Type B pancreatic cell (in vitro differentiated cells): ENCODE measurements around the gene CNTN4. TPM values are rescaled to one million over a fixed set of nuclear protein-coding genes. Genes with fewer than 3 reads are reported as not detected.

Experiments
- DNase-seq: peaks from one replicate; pipeline ENCODE4 v3.0.0; 2021; ENCODE audit warnings: mixed read lengths; ENCODE audit not compliant: unreplicated experiment; ENCODE audit errors: extremely low spot score
- H3K27ac Mint-ChIP-seq: 2 replicates; pipeline ENCODE4 v1.8.0; 2021; ENCODE audit warnings: mild to moderate bottlenecking, mixed read lengths
- H3K27me3 Mint-ChIP-seq: 2 replicates; pipeline ENCODE4 v1.8.0; 2021; ENCODE audit warnings: mixed read lengths
- H3K36me3 Mint-ChIP-seq: 2 replicates; pipeline ENCODE4 v1.8.0; 2021; ENCODE audit warnings: mixed read lengths
- H3K4me1 Mint-ChIP-seq: one replicate; pipeline ENCODE4 v1.8.0; 2021; ENCODE audit warnings: mixed read lengths; ENCODE audit not compliant: unreplicated experiment
- H3K4me3 Mint-ChIP-seq: 2 replicates; pipeline ENCODE4 v1.8.0; 2021; ENCODE audit warnings: mild to moderate bottlenecking, mixed read lengths
- H3K9me3 Mint-ChIP-seq: 2 replicates; pipeline ENCODE4 v1.8.0; 2021; ENCODE audit warnings: mixed read lengths
- CTCF ChIP-seq: fragments of 200-600 bp; sonication (generic); conservative IDR thresholded peaks from 2 replicates; pipeline ENCODE4 v1.5.0; 2021; ENCODE audit warnings: antibody characterized with exemption, mild to moderate bottlenecking
- total RNA-seq: library from RNA; stranded (reverse); gene quantifications from 2 replicates; pipeline ENCODE4 v1.2.1, GENCODE V29; 2021; ENCODE audit warnings: low replicate concordance

CNTN4 gene
- total RNA-seq, 1 donor from 2014 or later = 29.7 TPM

- H3K27me3 Mint-ChIP-seq = no peaks in the 10 kb centered on the region
- H3K27ac Mint-ChIP-seq = no peak overlapping the region
- H3K36me3 Mint-ChIP-seq = no peaks in the 10 kb centered on the region
- TF ChIP-seq CTCF = no peak
- no peaks in the 10 kb centered on the region for H3K9me3 Mint-ChIP-seq
- no peak for DNase-seq
- no peaks in the 10 kb centered on the region for H3K4me1 Mint-ChIP-seq
- no peak overlapping the region for H3K4me3 Mint-ChIP-seq
Measured at GRCh38 chr3:2172561-2173171, 74.0 kb downstream of the CNTN4 start.

DNA sequence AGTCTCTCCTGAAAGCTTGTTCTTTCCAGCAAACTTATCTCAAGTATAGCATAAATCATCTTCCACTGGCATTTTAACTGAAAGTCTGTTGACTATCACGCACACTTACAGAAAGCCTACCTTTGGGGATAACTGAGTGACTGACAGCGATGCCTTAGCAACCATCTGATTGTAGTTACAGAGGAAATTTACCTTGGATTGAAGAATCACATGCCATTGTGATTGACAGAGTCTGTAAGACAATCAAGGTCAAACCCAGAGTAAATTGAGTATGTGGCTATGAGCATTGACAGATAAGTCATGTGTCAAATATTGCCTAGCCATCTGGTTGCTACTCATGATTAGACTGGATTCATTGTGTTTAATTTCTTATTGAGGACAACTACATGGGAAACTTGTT is 82.0 kb downstream of the CNTN4 start:
- Mint-ChIP-seq H3K27ac (no peak overlapping the region), H3K4me3 (no peak overlapping the region), H3K9me3 (no peaks in the 10 kb centered on the region), H3K36me3 (no peaks in the 10 kb centered on the region), H3K27me3 (no peaks in the 10 kb centered on the region), H3K4me1 (no peaks in the 10 kb centered on the region)
- no peak for DNase-seq
- TF ChIP-seq CTCF = no peak

DNA sequence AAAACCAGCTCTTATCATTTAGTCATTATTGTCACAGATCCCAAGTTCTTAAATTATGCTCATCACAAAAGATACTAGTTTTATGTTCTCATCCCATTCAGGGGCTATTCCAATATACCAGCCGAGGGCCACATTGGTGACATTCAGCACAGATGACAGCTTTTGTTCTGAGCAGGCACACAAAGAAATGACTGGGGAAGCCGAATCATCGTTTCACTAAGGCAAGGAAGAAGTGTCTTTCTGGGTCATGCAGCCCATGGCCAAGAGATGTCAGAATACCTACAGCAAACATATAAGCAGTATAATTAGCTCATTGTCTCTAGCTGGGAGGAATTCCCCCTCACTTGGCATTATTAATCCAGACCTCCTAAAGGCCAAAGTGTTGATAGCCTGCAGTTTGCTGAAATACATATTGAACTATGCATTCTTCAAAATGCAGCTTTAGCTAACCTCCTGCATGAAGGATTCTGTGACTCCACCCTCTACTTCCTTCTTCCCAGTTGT is 100.2 kb downstream of the CNTN4 start:
- no peak for DNase-seq
- Mint-ChIP-seq H3K27me3 (no peaks in the 10 kb centered on the region), H3K36me3 (peaks cover 4% of the 10 kb centered on the region), H3K4me3 (no peak overlapping the region), H3K4me1 (no peaks in the 10 kb centered on the region), H3K9me3 (no peaks in the 10 kb centered on the region), H3K27ac (no peak overlapping the region)
- no peak for TF ChIP-seq CTCF

GRCh38 chr3:2204054-2204453 is 105.4 kb downstream of the CNTN4 start:
- no peaks in the 10 kb centered on the region for H3K27me3 Mint-ChIP-seq
- no peak overlapping the region for H3K4me3 Mint-ChIP-seq
- no peaks in the 10 kb centered on the region for H3K36me3 Mint-ChIP-seq
- no peak for TF ChIP-seq CTCF
- DNase-seq = no peak
- no peaks in the 10 kb centered on the region for H3K4me1 Mint-ChIP-seq
- no peak overlapping the region for H3K27ac Mint-ChIP-seq
- no peaks in the 10 kb centered on the region for H3K9me3 Mint-ChIP-seq

DNA sequence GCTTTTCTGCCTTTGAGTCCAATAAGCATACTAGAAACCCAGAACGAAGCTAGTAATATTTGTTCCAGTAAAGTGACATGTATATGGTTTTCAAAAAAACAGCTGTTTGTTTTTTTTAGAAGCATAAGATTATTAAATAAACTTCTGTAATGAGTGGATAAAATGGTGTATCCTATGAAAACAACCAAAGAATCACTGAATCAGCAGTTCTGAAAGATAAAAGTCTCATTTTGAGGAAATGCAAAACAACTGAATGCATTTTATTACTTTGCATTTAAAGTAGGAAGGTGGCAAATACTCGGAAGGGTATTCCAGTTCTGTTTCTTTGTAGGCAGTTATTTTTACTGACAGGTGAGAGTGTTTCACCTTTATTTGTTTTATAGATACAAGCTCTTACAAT is 107.0 kb downstream of the CNTN4 start:
- no peaks in the 10 kb centered on the region for H3K9me3 Mint-ChIP-seq
- H3K4me1 Mint-ChIP-seq = no peaks in the 10 kb centered on the region
- no peaks in the 10 kb centered on the region for H3K27me3 Mint-ChIP-seq
- DNase-seq = no peak
- TF ChIP-seq CTCF = no peak
- no peak overlapping the region for H3K27ac Mint-ChIP-seq
- H3K36me3 Mint-ChIP-seq = no peaks in the 10 kb centered on the region
- no peak overlapping the region for H3K4me3 Mint-ChIP-seq
